Skeletal muscle tissue (tissue), 4 donors: Measurements from ENCODE around the gene GPR180. TPM values are rescaled to one million over a fixed set of nuclear protein-coding genes. Genes with fewer than 3 reads are reported as not detected.

Source experiments
- H3K27ac ChIP-seq: one replicate; pipeline ENCODE4 v1.7.0; 2013; ENCODE audit warnings: mild to moderate bottlenecking, low read depth, low read length, inconsistent platforms
- H3K27me3 ChIP-seq, 3 donors: one replicate each; pipeline ENCODE4 v1.7.0; 2013; ENCODE audit warnings: low read length in 3 of 3; ENCODE audit not compliant: control insufficient read depth in 3 of 3, insufficient read depth in 3 of 3
- H3K36me3 ChIP-seq, 3 donors: one replicate each; pipeline ENCODE4 v1.7.0; 2013; ENCODE audit warnings: low read length in 3 of 3; ENCODE audit not compliant: control insufficient read depth in 3 of 3, insufficient read depth in 3 of 3
- H3K4me1 ChIP-seq, 3 donors: one replicate each; pipeline ENCODE4 v1.7.0; 2013; ENCODE audit warnings: low read length in 3 of 3, mild to moderate bottlenecking in 3 of 3; ENCODE audit not compliant: control insufficient read depth in 3 of 3, insufficient read depth in 3 of 3
- H3K4me3 ChIP-seq, 3 donors: one replicate each; pipeline ENCODE4 v1.7.0; 2013; ENCODE audit warnings: low read length in 3 of 3
- H3K9ac ChIP-seq, 3 donors: one replicate each; pipeline ENCODE4 v1.7.0; 2013; ENCODE audit warnings: low read length in 3 of 3, mild to moderate bottlenecking in 3 of 3, moderate library complexity in 2 of 3, low read depth in 1 of 3
- H3K9me3 ChIP-seq, 3 donors: one replicate each; pipeline ENCODE4 v1.7.0; 2013; ENCODE audit warnings: low read length in 3 of 3; ENCODE audit not compliant: control insufficient read depth in 3 of 3
- total RNA-seq: library from RNA; depleted of rRNA; stranded (reverse); fragments of >200 nt; gene quantifications from one replicate; pipeline ENCODE4 v1.2.3, GENCODE V29; 2014
- donor health status: Osteomylitis.

The GPR180 gene
- total RNA-seq, 1 donor from 2014 or later, result 6.3 TPM

DNA sequence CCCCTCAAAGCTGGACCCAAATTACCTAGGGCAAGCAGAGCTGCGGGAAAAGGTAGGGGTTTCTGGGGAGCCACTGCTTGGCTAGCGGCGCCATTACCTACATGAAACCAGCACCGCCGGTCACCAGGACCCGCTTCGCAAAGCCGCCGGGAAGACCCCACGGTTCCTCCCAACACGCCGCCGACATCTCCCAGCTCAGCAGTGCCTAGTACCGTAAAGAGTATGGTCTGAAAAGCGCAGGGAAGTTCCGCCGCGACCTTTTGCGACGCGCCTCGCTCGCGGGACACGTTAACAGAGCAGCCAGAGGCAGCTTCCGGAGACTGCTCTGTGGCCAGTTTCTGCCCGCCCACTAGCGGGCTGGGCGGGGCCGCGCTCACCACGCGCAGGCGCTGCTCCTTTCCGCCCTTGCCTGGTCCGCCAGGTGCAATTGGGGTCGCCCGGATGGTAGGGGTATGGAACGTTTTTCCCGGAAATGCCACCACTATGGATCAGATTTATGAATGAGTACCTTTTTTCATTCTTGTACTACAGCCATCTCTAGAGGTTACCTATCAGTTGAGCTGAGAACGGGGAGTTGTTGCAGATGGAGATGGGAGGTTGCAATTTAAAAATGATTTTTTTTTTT lies 5.6 kb upstream of the GPR180 start, which contains the start of gene TGDS:
Gene TGDS (minus strand): TSS at position 203 of the 625 bp plus-strand sequence. CDS start 16 bp downstream, at position 187.
- H3K4me3 ChIP-seq, result peak within 1 kb of the TSS; percentile 88 to 100 (median 94)
- peaks cover 11 to 22% (median 13%) of the 10 kb centered on the region in 3 donors for H3K4me1 ChIP-seq
- peak within 1 kb of the TSS; percentile 49 for H3K27ac ChIP-seq
- no peaks in the 10 kb centered on the region for H3K27me3 ChIP-seq
- peak within 1 kb of the TSS; percentile 87 to 99 (median 97) for H3K9ac ChIP-seq
- H3K9me3 ChIP-seq, result no peaks in the 10 kb centered on the region
- peaks cover 6 to 10% (median 7%) of the 10 kb centered on the region in 3 donors for H3K36me3 ChIP-seq

DNA sequence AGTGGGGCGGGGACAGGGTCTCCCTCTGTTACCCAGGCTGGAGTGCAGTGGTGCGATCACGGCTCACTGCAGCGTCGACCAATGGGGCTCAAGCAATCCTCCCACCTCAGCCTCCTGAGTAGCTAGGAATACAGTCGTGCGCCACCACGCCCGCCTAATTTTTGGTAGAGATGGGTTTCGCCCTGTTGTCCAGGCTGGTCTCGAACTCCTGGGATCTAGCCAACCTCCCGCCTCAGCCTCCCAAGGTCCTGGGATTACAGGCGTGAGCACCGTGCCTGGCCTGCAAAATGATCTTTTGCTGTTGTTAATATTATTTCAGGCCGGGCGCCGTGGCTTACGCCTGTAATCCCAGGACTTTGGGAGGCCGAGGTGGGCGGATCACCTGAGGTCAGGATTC lies 5.1 kb upstream of the GPR180 start:
- Histone ChIP-seq H3K9me3 (no peaks in the 10 kb centered on the region), H3K36me3 (peaks cover 6 to 7% (median 7%) of the 10 kb centered on the region in 3 donors), H3K4me1 (peaks cover 11 to 22% (median 16%) of the 10 kb centered on the region in 3 donors), H3K4me3 (peak overlapping the region; percentile 88 to 100 (median 94)), H3K9ac (peak overlapping the region in 1 of 3 donors; percentile 97), H3K27me3 (no peaks in the 10 kb centered on the region), H3K27ac (no peak overlapping the region)

DNA sequence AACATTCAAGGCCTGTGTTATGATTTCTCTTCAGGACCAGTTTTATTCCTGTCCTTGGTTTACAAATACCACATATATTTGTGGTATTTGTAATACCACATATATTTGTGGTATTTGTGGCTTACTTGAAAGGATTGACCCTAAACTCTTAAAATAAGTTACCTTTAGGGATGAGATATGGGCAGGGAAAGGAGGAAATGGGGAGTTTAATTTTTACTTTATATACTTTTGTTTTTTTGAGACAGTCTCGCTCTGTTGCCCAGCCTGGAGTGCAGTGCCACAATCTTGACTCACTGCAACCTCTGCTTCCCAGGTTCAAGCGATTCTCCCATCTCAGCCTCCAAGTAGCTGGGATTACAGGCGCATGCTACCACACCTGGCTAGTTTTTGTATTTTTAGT lies 3.4 kb upstream of the GPR180 start:
- Histone ChIP-seq H3K9me3 (no peaks in the 10 kb centered on the region), H3K27me3 (no peaks in the 10 kb centered on the region), H3K4me1 (peaks cover 11 to 33% (median 16%) of the 10 kb centered on the region in 3 donors), H3K4me3 (no peak overlapping the region), H3K36me3 (no peaks in the 10 kb centered on the region), H3K27ac (no peak overlapping the region), H3K9ac (no peak overlapping the region)

DNA sequence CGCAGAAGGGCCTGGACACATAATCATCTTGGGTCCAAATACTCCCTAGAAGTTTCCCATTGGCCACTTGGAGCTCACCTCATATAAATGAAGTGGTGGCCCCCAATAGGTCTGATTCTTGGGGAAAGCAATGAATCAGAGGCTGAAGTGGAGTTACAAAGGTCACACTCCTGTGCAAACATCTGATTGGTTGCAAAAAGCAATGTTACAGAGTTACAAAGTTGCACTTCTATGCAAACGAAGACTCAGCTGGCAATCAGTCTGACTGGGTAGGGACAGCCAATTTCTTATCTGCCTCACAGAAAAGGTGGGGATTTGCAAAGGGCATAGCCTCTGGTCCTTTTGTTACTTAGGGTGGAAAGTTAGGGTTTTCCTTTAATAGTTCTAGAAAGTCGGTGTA lies 1.8 kb upstream of the GPR180 start:
- Histone ChIP-seq H3K36me3 (no peaks in the 10 kb centered on the region), H3K4me1 (peaks cover 5 to 23% (median 8%) of the 10 kb centered on the region in 3 donors), H3K27me3 (no peaks in the 10 kb centered on the region), H3K9ac (no peak overlapping the region), H3K4me3 (no peak overlapping the region), H3K27ac (no peak overlapping the region), H3K9me3 (no peaks in the 10 kb centered on the region)

- H3K4me1 ChIP-seq, result peaks cover 0 to 11% (median 3%) of the 10 kb centered on the region in 3 donors
- H3K9me3 ChIP-seq, result no peaks in the 10 kb centered on the region
- no peaks in the 10 kb centered on the region for H3K27me3 ChIP-seq
- H3K36me3 ChIP-seq, result peaks cover 0 to 11% (median 0%) of the 10 kb centered on the region in 3 donors
- peak overlapping the region; percentile 47 for H3K27ac ChIP-seq
- peak overlapping the region; percentile 85 to 89 (median 85) for H3K4me3 ChIP-seq
- H3K9ac ChIP-seq, result peak overlapping the region; percentile 72 to 80 (median 77)
Observed at GRCh38 chr13:94602467-94602866, 810 bp downstream of the GPR180 start.

DNA sequence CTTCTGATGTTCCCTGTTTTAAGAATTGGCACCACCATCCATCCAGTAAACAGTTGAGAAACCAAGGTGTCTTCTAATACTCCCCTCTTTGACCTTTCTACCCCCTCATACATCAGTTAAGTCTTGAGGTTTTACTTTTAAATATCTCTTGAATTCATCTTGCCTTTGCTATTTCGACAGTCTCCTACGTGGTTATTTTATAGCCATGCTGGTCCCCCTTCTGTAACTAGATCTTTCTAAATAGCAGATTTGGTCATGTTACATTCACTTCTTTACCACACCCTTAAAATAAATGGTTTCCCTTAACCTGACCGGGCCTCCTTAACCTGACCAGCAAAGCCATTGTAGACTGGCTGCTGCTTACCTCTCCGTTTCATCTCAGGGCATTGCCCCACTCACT lies 5.4 kb downstream of the GPR180 start:
- H3K4me1 ChIP-seq, result peaks cover 0 to 7% (median 0%) of the 10 kb centered on the region in 3 donors
- H3K36me3 ChIP-seq, result peaks cover 0 to 11% (median 0%) of the 10 kb centered on the region in 3 donors
- no peak overlapping the region for H3K27ac ChIP-seq
- no peaks in the 10 kb centered on the region for H3K27me3 ChIP-seq
- no peak overlapping the region for H3K9ac ChIP-seq
- no peaks in the 10 kb centered on the region for H3K9me3 ChIP-seq
- H3K4me3 ChIP-seq, result no peak overlapping the region

GRCh38 chr13:94607939-94608338 lies 6.3 kb downstream of the GPR180 start:
- Histone ChIP-seq H3K27ac (no peak overlapping the region), H3K4me3 (no peak overlapping the region), H3K9ac (no peak overlapping the region), H3K27me3 (no peaks in the 10 kb centered on the region), H3K9me3 (no peaks in the 10 kb centered on the region), H3K36me3 (peaks cover 0 to 11% (median 0%) of the 10 kb centered on the region in 3 donors), H3K4me1 (no peaks in the 10 kb centered on the region)

DNA sequence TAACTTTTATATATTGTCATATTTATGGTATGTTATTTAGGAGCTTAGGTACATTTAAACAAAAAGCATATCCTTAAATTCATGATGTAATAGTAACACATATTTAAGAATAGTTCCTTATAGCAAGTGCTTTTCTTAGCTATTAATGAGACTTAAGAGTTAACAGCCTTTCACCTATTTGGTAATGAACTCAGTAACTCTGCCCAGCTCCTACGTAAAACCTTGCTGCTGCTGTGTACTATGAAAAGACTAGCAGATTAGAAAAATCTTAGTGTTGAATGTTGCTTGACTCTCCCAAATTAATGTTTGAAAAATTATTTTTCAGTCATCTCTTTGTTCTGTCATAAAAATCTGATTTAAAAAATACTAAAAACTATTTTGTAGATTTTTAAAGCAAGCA lies 6.9 kb downstream of the GPR180 start:
- H3K27ac ChIP-seq, result no peak overlapping the region
- H3K4me1 ChIP-seq, result no peaks in the 10 kb centered on the region
- no peak overlapping the region for H3K4me3 ChIP-seq
- peak overlapping the region in 2 of 3 donors; percentile 8 to 25 for H3K9ac ChIP-seq
- H3K27me3 ChIP-seq, result no peaks in the 10 kb centered on the region
- no peaks in the 10 kb centered on the region for H3K9me3 ChIP-seq
- peaks cover 0 to 11% (median 0%) of the 10 kb centered on the region in 3 donors for H3K36me3 ChIP-seq

DNA sequence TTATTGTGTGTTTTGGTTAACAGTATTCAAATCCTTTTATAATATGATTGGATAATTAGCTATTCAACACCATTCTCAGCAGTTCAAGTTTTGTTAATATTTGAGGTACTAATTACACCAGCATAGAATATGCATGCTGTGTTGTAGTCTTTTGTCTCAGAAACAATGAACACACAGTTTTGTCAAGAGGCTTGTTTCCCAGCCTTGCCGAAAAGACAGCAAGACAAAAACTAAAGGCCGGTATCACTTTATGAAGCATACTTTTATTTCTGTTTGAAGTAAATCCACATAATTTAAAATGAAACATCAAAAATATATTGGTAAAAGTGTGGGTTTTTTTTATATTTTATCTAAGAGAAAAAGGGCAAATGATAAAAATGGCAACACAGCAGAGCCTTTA lies 7.5 kb downstream of the GPR180 start:
- peaks cover 0 to 11% (median 0%) of the 10 kb centered on the region in 3 donors for H3K36me3 ChIP-seq
- H3K27me3 ChIP-seq, result no peaks in the 10 kb centered on the region
- H3K4me3 ChIP-seq, result no peak overlapping the region
- peak overlapping the region in 1 of 3 donors; percentile 8 for H3K9ac ChIP-seq
- no peaks in the 10 kb centered on the region for H3K4me1 ChIP-seq
- no peaks in the 10 kb centered on the region for H3K9me3 ChIP-seq
- no peak overlapping the region for H3K27ac ChIP-seq

DNA sequence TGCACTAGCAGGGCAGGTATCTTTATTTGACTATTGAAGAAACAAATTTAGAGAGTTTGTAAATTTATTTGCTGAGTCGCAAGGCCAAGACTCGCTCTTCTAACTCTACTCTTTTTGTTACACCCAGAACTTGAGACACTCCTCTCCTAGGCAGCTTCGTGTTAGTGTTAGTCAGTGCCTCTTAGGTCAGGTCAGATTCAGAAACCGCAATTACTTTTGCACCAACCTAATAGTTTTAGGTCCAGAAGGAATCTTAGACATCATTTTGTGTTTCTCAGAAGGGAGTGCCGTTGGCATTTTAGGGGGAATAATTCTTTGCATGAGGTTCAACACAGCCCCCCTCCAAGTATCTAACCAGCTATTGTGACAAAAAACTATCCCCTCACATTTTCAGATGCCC lies 8.8 kb downstream of the GPR180 start:
- H3K9ac ChIP-seq, result no peak overlapping the region
- no peak overlapping the region for H3K27ac ChIP-seq
- no peak overlapping the region for H3K4me3 ChIP-seq
- no peaks in the 10 kb centered on the region for H3K4me1 ChIP-seq
- H3K36me3 ChIP-seq, result peaks cover 0 to 7% (median 0%) of the 10 kb centered on the region in 3 donors
- H3K9me3 ChIP-seq, result no peaks in the 10 kb centered on the region
- no peaks in the 10 kb centered on the region for H3K27me3 ChIP-seq
